NB4 (cell line): Measurements from ENCODE around the gene ARSI.

Experiments
- DNase-seq: peaks from one replicate; pipeline ENCODE4 v3.0.0; 2010; ENCODE audit warnings: low read depth
- H3K4me3 ChIP-seq: one replicate; pipeline ENCODE4 v1.5.1; 2011; ENCODE audit warnings: mild to moderate bottlenecking, low read depth, low read length, moderate library complexity
- MYC ChIP-seq: IDR thresholded peaks from 2 replicates; pipeline ENCODE4 v1.6.1; 2011; ENCODE audit warnings: low read depth, low read length
- POLR2A ChIP-seq: IDR thresholded peaks from 2 replicates; pipeline ENCODE4 v1.6.1; 2011; ENCODE audit warnings: mild to moderate bottlenecking; ENCODE audit not compliant: insufficient read length; ENCODE audit errors: extremely low read depth
- TF ChIP-seq, protein P1 (sequence below): IDR thresholded peaks from one replicate; pipeline ENCODE4 v1.5.1; 2012; ENCODE audit warnings: low read depth, low read length
- TF ChIP-seq, protein P2 (sequence below): IDR thresholded peaks from 2 replicates; pipeline ENCODE4 v1.6.1; 2011; ENCODE audit warnings: low read depth, low read length

ARSI gene

GRCh38 chr5:150246835-150247234 is 55.9 kb downstream of the ARSI start:
- DNase-seq = no peak
- H3K4me3 ChIP-seq = no peak overlapping the region
- TF ChIP-seq, protein P1, sequence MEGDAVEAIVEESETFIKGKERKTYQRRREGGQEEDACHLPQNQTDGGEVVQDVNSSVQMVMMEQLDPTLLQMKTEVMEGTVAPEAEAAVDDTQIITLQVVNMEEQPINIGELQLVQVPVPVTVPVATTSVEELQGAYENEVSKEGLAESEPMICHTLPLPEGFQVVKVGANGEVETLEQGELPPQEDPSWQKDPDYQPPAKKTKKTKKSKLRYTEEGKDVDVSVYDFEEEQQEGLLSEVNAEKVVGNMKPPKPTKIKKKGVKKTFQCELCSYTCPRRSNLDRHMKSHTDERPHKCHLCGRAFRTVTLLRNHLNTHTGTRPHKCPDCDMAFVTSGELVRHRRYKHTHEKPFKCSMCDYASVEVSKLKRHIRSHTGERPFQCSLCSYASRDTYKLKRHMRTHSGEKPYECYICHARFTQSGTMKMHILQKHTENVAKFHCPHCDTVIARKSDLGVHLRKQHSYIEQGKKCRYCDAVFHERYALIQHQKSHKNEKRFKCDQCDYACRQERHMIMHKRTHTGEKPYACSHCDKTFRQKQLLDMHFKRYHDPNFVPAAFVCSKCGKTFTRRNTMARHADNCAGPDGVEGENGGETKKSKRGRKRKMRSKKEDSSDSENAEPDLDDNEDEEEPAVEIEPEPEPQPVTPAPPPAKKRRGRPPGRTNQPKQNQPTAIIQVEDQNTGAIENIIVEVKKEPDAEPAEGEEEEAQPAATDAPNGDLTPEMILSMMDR = no peak
- TF ChIP-seq MYC = no peak
- no peak for TF ChIP-seq POLR2A
- TF ChIP-seq, protein P2, sequence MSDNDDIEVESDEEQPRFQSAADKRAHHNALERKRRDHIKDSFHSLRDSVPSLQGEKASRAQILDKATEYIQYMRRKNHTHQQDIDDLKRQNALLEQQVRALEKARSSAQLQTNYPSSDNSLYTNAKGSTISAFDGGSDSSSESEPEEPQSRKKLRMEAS = no peak

DNA sequence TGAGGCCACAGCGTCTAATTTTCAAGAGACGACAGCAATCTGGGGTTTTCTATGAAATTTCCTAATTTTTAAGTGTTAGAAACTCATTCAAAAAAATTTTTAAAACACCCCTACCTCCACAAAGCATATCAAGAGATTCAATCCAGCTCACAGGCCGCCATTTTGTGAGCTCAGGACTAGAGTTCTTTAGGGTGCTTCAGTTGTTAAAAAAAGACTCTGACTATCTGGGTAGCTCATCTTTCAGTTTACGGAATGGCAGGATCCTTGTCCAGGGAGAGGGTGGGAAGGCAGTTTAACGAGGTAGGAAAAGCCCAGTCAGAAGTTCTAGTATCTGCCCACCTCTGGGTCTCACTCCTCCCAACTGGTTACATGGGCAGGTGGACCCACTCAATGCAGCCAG is 56.3 kb downstream of the ARSI start:
- H3K4me3 ChIP-seq = no peak overlapping the region
- TF ChIP-seq, protein P2 = no peak
- no peak for TF ChIP-seq POLR2A
- no peak for TF ChIP-seq MYC
- TF ChIP-seq, protein P1 = no peak
- DNase-seq = no peak
